Endothelial cell of umbilical vein (primary cell): ENCODE measurements around the gene ELOVL1. TPM values are rescaled to one million over a fixed set of nuclear protein-coding genes. Genes with fewer than 3 reads are reported as not detected.

ENCODE experiments used
- BruUV-seq: library from RNA; stranded (reverse); fragments of 400-500 nt; replicated peaks from 2 replicates; lab custom pipeline; 2021; lab: Mats Ljungman, UMichigan
- CTCF ChIA-PET: fragments of 300-600, 350-600 bp; sonication (Branson Sonifier 250); formaldehyde crosslinking; loops from one replicate; lab custom pipeline; 2021; ENCODE audit warnings: antibody characterized with exemption, inconsistent platforms; lab: Charles Lee
- POLR2A ChIA-PET: fragments of 300-600, 350-600 bp; sonication (Branson Sonifier 250); formaldehyde crosslinking; loops from one replicate; lab custom pipeline; 2021; ENCODE audit warnings: antibody characterized with exemption, inconsistent platforms; lab: Charles Lee
- DNase-seq: peaks from one replicate; pipeline ENCODE4 v3.0.0-alpha.2; 2011; ENCODE audit warnings: low read depth, low spot score
- FAIRE-seq: peaks from 2 replicates; lab custom pipeline; 2011; peaks lifted over from hg19 to GRCh38; lab: Jason Lieb, UNC
- H2AFZ ChIP-seq: 2 replicates; pipeline ENCODE4 v1.6.0; 2012; ENCODE audit warnings: low read depth, low read length, control low read depth, inconsistent platforms
- H3K27ac ChIP-seq: 2 replicates; pipeline ENCODE4 v1.5.1; 2011; ENCODE audit warnings: low read depth, mild to moderate bottlenecking, control low read depth, low read length, moderate library complexity; ENCODE audit not compliant: insufficient read depth
- H3K27me3 ChIP-seq, 2 experiments: 2 replicates each; pipeline versions ENCODE4 v1.6.0 to v1.6.1; 2011; ENCODE audit warnings: low read length in 2 of 2, mixed read lengths in 1 of 2; ENCODE audit not compliant: control insufficient read depth in 2 of 2, insufficient read depth in 2 of 2
- H3K36me3 ChIP-seq, 2 experiments: 2 replicates in 1 of 2; 3 replicates in 1 of 2; pipeline ENCODE4 v1.5.1; 2011; ENCODE audit warnings: low read length in 2 of 2, mild to moderate bottlenecking in 1 of 2, moderate library complexity in 1 of 2; ENCODE audit not compliant: control insufficient read depth in 2 of 2, insufficient read depth in 2 of 2; ENCODE audit errors: extremely low read depth in 1 of 2
- H3K4me1 ChIP-seq: 3 replicates; pipeline ENCODE4 v1.5.1; 2011; ENCODE audit warnings: mild to moderate bottlenecking, low read length; ENCODE audit not compliant: control insufficient read depth, insufficient read depth; ENCODE audit errors: extremely low read depth
- H3K4me2 ChIP-seq: 2 replicates; pipeline ENCODE4 v1.6.1; 2011; ENCODE audit warnings: low read length, control low read depth, mixed read lengths; ENCODE audit not compliant: insufficient read depth
- H3K4me3 ChIP-seq, 3 experiments: fragments of 200-600 bp in 1 of 3; sonication (generic), shearing (Covaris generic) in 1 of 3; replicated peaks in 1 of 3; 2 replicates each; pipeline ENCODE4 v1.5.1; 2011 to 2016; ENCODE audit warnings: control low read depth in 3 of 3, low read length in 3 of 3, mild to moderate bottlenecking in 2 of 3, inconsistent platforms in 1 of 3, low read depth in 1 of 3, moderate library complexity in 1 of 3; ENCODE audit not compliant: insufficient read depth in 1 of 3
- H3K79me2 ChIP-seq: 2 replicates; pipeline ENCODE4 v1.6.0; 2012; ENCODE audit warnings: low read length, inconsistent platforms; ENCODE audit not compliant: control insufficient read depth, insufficient read depth
- H3K9ac ChIP-seq: replicated peaks from 2 replicates; pipeline ENCODE3; 2011; ENCODE audit warnings: low read length, control low read depth; ENCODE audit not compliant: insufficient read depth; ENCODE audit errors: extremely low read depth
- H3K9me1 ChIP-seq: replicated peaks from 3 replicates; pipeline ENCODE4 v1.6.0; 2011; ENCODE audit warnings: mild to moderate bottlenecking, low read length; ENCODE audit not compliant: control insufficient read depth, insufficient read depth; ENCODE audit errors: extremely low read depth
- H3K9me3 ChIP-seq: replicated peaks from 2 replicates; pipeline ENCODE4 v1.5.1; 2012; ENCODE audit warnings: low read length, inconsistent platforms; ENCODE audit not compliant: control insufficient read depth, insufficient read depth
- H4K20me1 ChIP-seq: replicated peaks from 2 replicates; pipeline ENCODE3; 2011; ENCODE audit warnings: mild to moderate bottlenecking, low read length; ENCODE audit not compliant: control insufficient read depth, insufficient read depth; ENCODE audit errors: extremely low read depth
- CTCF ChIP-seq, 2 donors: IDR thresholded peaks; 1 replicate in 1 of 2; 2 replicates in 1 of 2; pipeline ENCODE4 v1.5.1; 2011; ENCODE audit warnings: low read length in 2 of 2, mild to moderate bottlenecking in 2 of 2, moderate library complexity in 2 of 2, control low read depth in 1 of 2, inconsistent platforms in 1 of 2, low read depth in 1 of 2; ENCODE audit not compliant: insufficient read depth in 1 of 2; ENCODE audit errors: extremely low read depth in 1 of 2
- GATA2 ChIP-seq: IDR thresholded peaks from 2 replicates; pipeline ENCODE4 v1.7.0; 2011; ENCODE audit warnings: low read depth, mild to moderate bottlenecking, moderate library complexity, mixed read lengths, low read length; ENCODE audit not compliant: insufficient read length, insufficient read depth
- dilution Hi-C: fragments of 300-500 bp; cut with MboI; formaldehyde crosslinking; loops from one replicate; pipeline ENCODE4 v1.15.0; 2019; ENCODE audit warnings: low sequenced_read_pairs; ENCODE audit not compliant: extremely low pct_ligation_motif_present
- intact Hi-C: fragments of 100-400 bp; cut with micrococcal nuclease; formaldehyde crosslinking; loops from one replicate; pipeline ENCODE4 v1.10.0; 2022
- polyA plus RNA-seq, 4 experiments: library from polyadenylated mRNA; depleted of rRNA in 3 of 4; stranded (reverse) in 3 of 4; unstranded in 1 of 4; fragments of >200 nt; gene quantifications; 2 replicates each; pipeline versions ENCODE4 v1.2.1 to v1.2.3, GENCODE V29; 2011 to 2012; ENCODE audit warnings: missing spikeins in 1 of 4
- total RNA-seq: library from RNA; stranded (reverse); gene quantifications from 2 replicates; pipeline ENCODE4 v1.2.3, GENCODE V29; 2021

ELOVL1 gene
- total and polyA plus RNA-seq, 2 donors (not counting 3 experiments of a cell fraction or from before 2014, with no cell fraction given): 134 to 303 TPM

GRCh38 chr1:43316738-43317520 lies 50.9 kb downstream of the ELOVL1 start:
- no peaks in the 10 kb centered on the region for H3K27me3 ChIP-seq
- no peaks in the 10 kb centered on the region for H3K79me2 ChIP-seq
- no peak overlapping the region for H2AFZ ChIP-seq
- H4K20me1 ChIP-seq: no peaks in the 10 kb centered on the region
- POLR2A ChIA-PET: interaction anchor here (0.8 kb wide), 1 partner anchor 13 kb away, joined by 5 read pairs; no protein-coding TSS in a partner anchor
- H3K4me2 ChIP-seq: no peak overlapping the region
- no peak overlapping the region for H3K9ac ChIP-seq
- FAIRE-seq: no peak
- dilution Hi-C loops: no loop called here
- H3K36me3 ChIP-seq: peaks cover 49 to 86% of the 10 kb centered on the region in 2 experiments
- no peak overlapping the region for H3K27ac ChIP-seq
- no peak overlapping the region for H3K4me3 ChIP-seq
- no peaks in the 10 kb centered on the region for H3K9me3 ChIP-seq
- H3K9me1 ChIP-seq: no peaks in the 10 kb centered on the region
- CTCF ChIA-PET: interaction anchor here (0.6 to 3.1 kb wide), 6 partner anchors 13 to 97 kb away, joined by 3 to 12 read pairs (median 6); partner anchors contain the start of gene CDC20
- BruUV-seq: TSS peak; percentile 8
- no peaks in the 10 kb centered on the region for H3K4me1 ChIP-seq
- intact Hi-C loops: no loop called here
- no peak for DNase-seq
- TF ChIP-seq CTCF (IDR thresholded peaks at IDR 0.05; ENCODE audit: extremely low read depth in 1 of 2, insufficient read depth in 1 of 2, low read depth in 1 of 2, low read length in 2 of 2): peak; percentile 24 to 26
- no peak for TF ChIP-seq GATA2
